Astrocyte of the cerebellum (primary cell): ENCODE measurements around the gene RREB1.

Experiments used
- DNase-seq: peaks from one replicate; pipeline ENCODE4 v3.0.0-alpha.2; 2011; ENCODE audit warnings: low read depth
- H3K4me3 ChIP-seq: 2 replicates; pipeline ENCODE4 v1.5.1; 2011; ENCODE audit warnings: mild to moderate bottlenecking, low read depth, low read length, moderate library complexity
- CTCF ChIP-seq: IDR thresholded peaks from 2 replicates; pipeline ENCODE4 v1.5.1; 2012; ENCODE audit warnings: low read length, low read depth, moderate library complexity, mild to moderate bottlenecking; ENCODE audit errors: missing control alignments
- in situ Hi-C: cut with HindIII; loops from 2 replicates; pipeline ENCODE4 v1.10.0; 2017; ENCODE audit warnings: low sequenced_read_pairs

The RREB1 gene

DNA sequence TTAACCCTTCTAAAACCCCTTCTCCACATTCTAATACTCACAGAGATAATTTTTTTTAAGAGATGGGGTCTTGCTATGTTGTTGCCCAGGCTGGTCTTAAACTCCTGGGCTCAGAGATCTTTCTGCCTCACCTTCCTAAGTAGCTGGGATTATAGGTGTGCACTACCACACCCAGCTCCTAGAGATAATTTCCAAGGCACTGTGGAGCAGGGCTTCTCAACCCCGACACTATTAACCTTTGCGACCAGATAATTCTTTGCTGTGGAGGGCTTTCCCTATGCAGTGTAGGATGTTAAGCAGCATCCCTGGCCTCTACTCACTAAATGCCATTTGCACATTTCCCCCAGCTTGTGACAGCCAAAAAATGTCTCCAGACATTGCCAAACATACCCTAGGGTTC lies 8.8 kb upstream of the RREB1 start:
- in situ Hi-C loops, result no loop called here
- no peak for TF ChIP-seq CTCF
- no peak overlapping the region for H3K4me3 ChIP-seq
- DNase-seq, result no peak

DNA sequence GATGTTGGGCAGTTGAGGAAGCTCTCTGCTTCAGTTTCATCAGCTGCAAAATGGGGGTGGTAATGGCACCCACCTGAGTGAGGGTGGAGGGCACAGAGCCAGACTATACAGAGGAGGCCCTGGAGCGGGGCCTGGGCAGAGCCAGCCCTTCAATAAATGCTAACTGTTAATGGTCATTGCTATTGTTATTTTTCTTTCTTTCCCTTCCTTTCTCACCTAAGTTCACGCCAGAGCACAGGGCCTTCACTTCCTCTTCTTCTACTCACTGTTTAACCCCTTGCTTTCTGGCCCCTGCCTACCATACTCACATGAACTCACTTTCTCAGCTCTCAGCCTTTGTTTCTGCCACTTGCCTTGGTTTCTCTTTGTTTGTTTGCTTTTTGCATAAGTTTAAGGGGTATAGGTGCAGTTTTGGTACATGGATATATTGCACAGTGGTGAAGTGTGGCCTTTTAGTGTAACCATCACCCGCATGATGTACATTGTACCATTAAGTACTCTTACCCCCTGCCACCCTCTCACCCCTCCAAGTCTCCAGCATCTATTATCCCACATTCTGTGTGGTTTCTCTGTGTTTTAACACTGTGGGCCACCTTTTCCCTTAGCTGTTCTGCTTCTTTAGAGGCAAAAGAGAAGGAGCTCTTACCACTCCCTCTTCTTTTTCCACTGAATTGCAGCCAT lies 7.5 kb upstream of the RREB1 start:
- DNase-seq, result no peak
- H3K4me3 ChIP-seq, result no peak overlapping the region
- in situ Hi-C loops, result no loop called here
- no peak for TF ChIP-seq CTCF

DNA sequence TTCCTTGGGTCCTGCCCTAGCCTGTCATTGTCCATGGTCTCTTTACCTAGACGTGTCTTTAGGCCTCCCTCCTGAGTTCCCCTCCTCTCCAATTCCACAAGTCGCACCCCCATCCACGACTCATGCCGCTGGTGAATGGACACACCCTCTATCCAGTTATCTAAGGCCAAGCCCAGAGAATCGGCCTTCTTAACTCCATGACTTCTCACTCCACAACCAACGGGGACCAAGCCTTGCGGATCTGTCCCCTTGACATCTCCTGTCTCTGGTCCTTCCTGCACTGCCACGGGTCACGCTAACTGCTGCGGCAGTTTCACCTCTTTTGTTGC lies 7.0 kb upstream of the RREB1 start:
- TF ChIP-seq CTCF, result no peak
- DNase-seq, result no peak
- H3K4me3 ChIP-seq, result no peak overlapping the region
- in situ Hi-C loops, result no loop called here

- no peak for TF ChIP-seq CTCF
- in situ Hi-C loops, result no loop called here
- no peak overlapping the region for H3K4me3 ChIP-seq
- DNase-seq, result no peak
Observed at GRCh38 chr6:7101290-7101689, 6.5 kb upstream of the RREB1 start.

DNA sequence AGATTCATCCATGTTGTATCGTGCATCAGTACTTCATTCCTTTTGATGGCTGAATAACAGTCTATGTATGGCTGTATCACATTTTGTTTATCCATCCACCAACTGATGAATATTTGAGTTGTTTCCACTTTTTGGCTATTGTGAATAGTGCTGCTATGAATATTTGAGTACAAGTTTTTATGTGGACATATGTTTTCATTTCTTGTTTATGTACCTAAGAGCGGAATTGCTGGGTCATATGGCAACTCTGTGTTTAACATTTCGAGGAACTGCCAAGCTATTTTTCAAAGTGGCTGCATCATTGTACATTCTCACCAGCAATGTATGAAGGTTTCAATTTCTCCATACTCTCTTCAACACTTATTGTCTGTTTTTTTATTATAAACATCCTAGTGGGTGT lies 3.0 kb upstream of the RREB1 start:
- DNase-seq, result no peak
- no peak overlapping the region for H3K4me3 ChIP-seq
- in situ Hi-C loops, result no loop called here
- TF ChIP-seq CTCF, result no peak

DNA sequence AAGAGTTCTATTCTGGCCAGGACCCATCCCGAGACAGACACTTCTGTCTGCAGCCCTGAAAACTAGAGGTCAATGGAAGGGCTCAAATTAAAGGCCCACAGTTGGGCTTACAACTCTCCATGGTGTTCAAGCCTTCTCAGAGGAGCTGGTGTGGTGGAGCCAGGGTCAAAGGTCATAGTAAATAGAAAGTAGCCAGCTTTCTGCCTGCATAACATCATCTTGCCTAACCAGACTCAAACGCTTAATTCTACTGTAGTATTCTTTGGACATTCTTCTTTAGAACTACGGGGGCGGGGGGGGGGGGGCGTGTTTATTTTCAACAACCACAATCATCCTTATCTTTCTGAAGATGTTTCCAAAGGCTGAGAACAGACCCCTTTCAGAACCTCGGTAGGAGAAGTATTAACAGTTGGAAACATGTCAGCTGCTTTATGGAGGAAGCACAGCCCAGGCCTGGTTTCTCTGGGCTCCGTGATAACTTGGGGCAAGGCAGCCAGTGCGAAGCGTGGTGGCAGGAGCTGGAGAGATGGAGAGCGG lies 1.5 kb upstream of the RREB1 start:
- DNase-seq, result no peak
- TF ChIP-seq CTCF, result no peak
- in situ Hi-C loops, result no loop called here
- no peak overlapping the region for H3K4me3 ChIP-seq
